ENCODE results near the gene HEPACAM. TPM values are rescaled to one million over a fixed set of nuclear protein-coding genes. Genes with fewer than 3 reads are reported as not detected.

The HEPACAM gene
- total RNA-seq, 1 experiment from 2014 or later: not detected

GRCh38 chr11:124892146-124892545, 43.7 kb downstream of the HEPACAM start:
- H3K4me1 Mint-ChIP-seq: no peaks in the 10 kb centered on the region
- no peak overlapping the region for H3K27ac Mint-ChIP-seq
- H3K27ac ChIP-seq (ENCODE audit: insufficient read length, low read depth, low read length): no peak overlapping the region
- H3K9me3 ChIP-seq (ENCODE audit: control insufficient read depth, low read depth, low read length): no peaks in the 10 kb centered on the region
- H3K56ac ChIP-seq (ENCODE audit: insufficient read length, low read depth, low read length): no peak overlapping the region
- H3K9me3 Mint-ChIP-seq: no peaks in the 10 kb centered on the region
- H3K23ac ChIP-seq (ENCODE audit: insufficient read length, low read depth, low read length): no peak overlapping the region
- H3K27me3 Mint-ChIP-seq (ENCODE audit: low read depth): peaks cover 27% of the 10 kb centered on the region
- no peaks in the 10 kb centered on the region for H3K79me1 ChIP-seq (ENCODE audit: insufficient read depth, low read depth, low read length, poor library complexity, severe bottlenecking)
- H4K5ac ChIP-seq (ENCODE audit: insufficient read length, low read depth, low read length): no peak overlapping the region
- H2BK120ac ChIP-seq (ENCODE audit: low read depth, low read length, poor library complexity, severe bottlenecking): no peak overlapping the region
- H3K4me2 ChIP-seq (ENCODE audit: insufficient read depth, insufficient read length, low read length): no peak overlapping the region
- no peak overlapping the region for H3K4me3 Mint-ChIP-seq
- no peak overlapping the region for H3T11ph ChIP-seq (ENCODE audit: low read length)
- H3K79me2 ChIP-seq (ENCODE audit: insufficient read depth, low read length): no peaks in the 10 kb centered on the region
- H3K27me3 ChIP-seq (ENCODE audit: insufficient read depth, low read length): no peaks in the 10 kb centered on the region
- H2BK12ac ChIP-seq (ENCODE audit: insufficient read length, low read depth, low read length): no peak overlapping the region
- H3K4me1 ChIP-seq (ENCODE audit: insufficient read depth, low read length): no peaks in the 10 kb centered on the region
- no peaks in the 10 kb centered on the region for H3K23me2 ChIP-seq (ENCODE audit: insufficient read length, low read depth, low read length, poor library complexity, severe bottlenecking)
- no peaks in the 10 kb centered on the region for H3K36me3 Mint-ChIP-seq (ENCODE audit: insufficient read depth in 1 of 3, low read depth in 3 of 3)
- no peak overlapping the region for H2AFZ ChIP-seq (ENCODE audit: low read length)
- H2BK15ac ChIP-seq (ENCODE audit: low read depth, low read length): no peak overlapping the region
- H2BK5ac ChIP-seq (ENCODE audit: insufficient read length, low read length): no peak overlapping the region
- no peak for TF ChIP-seq CTCF (conservative IDR thresholded peaks at IDR 0.05)
- no peak overlapping the region for H3K4ac ChIP-seq (ENCODE audit: low read depth, low read length)
- no peak overlapping the region for H2AK5ac ChIP-seq (ENCODE audit: insufficient read length, low read length)
- no peak overlapping the region for H4K8ac ChIP-seq (replicated peaks; ENCODE audit: insufficient read length, low read depth, low read length)
- H4K20me1 ChIP-seq (ENCODE audit: control insufficient read depth, insufficient read depth, insufficient read length): no peaks in the 10 kb centered on the region
- no peak overlapping the region for H2BK20ac ChIP-seq (ENCODE audit: low read depth, low read length, poor library complexity, severe bottlenecking)
- H4K91ac ChIP-seq (ENCODE audit: insufficient read length, low read depth, low read length): no peak overlapping the region
- H3K14ac ChIP-seq (ENCODE audit: insufficient read depth, low read length): no peak overlapping the region
- H3K9ac ChIP-seq (ENCODE audit: extremely low read depth, insufficient read length, low read length): no peak overlapping the region
- WGBS (ENCODE audit: extremely low coverage, insufficient read length, low lambda C conversion rate): no CpG with 5 or more reads among the region's 2 CpGs
- no peak for DNase-seq
- H3K18ac ChIP-seq (ENCODE audit: insufficient read length, low read depth, low read length): no peak overlapping the region

Measured in H9 (cell line).